ENCODE data around the gene OR2D3.
"Not testable (repeated sequence)": the region's sequence is repeated elsewhere in the genome, so short reads cannot be mapped to it uniquely, and the experiment has no call there.

Gene OR2D3

GRCh38 chr11:6920702-6921101, at the start of gene OR2D3:
Gene OR2D3 (plus strand): TSS chr11:6921002. CDS start chr11:6921002, 0 bp downstream.
- no peak for DNase-seq

DNA sequence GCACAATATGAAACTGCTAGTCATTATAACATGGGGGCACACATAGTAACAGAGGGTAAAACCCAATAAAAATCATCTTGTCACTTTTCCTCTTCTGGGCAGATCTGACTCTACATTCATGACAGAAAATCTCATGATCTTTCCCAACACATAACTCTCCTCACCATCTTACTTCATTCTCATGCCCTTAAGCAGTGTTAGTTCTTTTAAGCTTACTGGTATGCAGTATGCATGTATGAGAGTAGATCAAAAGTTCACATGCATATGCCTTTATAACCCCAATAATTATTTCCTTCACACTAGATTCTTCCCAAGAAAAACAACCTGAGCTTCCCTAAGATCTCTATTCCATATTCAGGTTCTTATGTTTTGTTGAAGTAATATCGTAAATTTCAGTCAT, 49.5 kb upstream of the OR2D3 start:
- no peak for DNase-seq

DNA sequence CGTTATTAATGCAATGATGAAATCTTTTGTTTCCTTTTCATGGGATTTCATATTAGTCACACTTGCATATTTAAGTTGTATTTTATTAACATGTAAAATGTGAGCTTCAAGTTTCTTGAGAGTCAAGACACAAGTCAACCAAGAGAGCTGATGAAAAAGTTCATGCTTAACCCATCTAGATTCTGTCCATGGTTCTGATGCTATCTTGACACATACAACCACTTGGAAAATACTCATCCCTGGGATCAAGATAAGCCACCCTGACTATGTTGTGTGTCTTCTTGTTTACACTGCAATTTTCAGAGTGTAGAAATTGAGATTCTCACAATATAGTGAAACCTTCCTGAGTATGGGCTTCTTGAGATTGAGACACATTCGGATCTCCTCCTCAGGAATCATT, 45.0 kb upstream of the OR2D3 start:
- DNase-seq = no peak

GRCh38 chr11:6876325-6876724, 44.5 kb upstream of the OR2D3 start, which contains the start of gene OR10A4:
Gene OR10A4 (plus strand): TSS chr11:6876625. CDS start chr11:6876648, 23 bp downstream.
- no peak for DNase-seq

GRCh38 chr11:6876914-6877313, 43.9 kb upstream of the OR2D3 start:
- no peak for DNase-seq

DNA sequence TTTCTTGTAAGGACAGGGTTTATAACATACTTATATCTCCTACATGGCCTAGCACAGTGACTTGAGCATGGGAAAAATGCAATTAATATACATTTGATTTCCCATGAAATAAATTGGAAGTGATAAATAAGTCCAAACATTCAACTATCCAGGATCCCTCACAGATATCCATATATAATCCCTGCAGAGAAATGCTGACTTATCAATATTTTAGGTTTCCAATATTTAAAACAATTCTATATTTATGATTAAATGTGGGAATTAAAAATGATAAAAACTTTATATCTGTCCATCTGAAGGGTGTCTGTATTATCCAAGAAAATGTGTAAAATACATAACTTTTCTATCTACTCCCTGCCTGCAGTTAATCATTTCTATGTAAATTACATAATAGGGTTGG, 38.1 kb upstream of the OR2D3 start:
- no peak for DNase-seq

GRCh38 chr11:6887711-6888110, 33.1 kb upstream of the OR2D3 start:
- DNase-seq = not testable (repeated sequence)

- no peak for DNase-seq
Observed at GRCh38 chr11:6888830-6889229, 32.0 kb upstream of the OR2D3 start.

DNA sequence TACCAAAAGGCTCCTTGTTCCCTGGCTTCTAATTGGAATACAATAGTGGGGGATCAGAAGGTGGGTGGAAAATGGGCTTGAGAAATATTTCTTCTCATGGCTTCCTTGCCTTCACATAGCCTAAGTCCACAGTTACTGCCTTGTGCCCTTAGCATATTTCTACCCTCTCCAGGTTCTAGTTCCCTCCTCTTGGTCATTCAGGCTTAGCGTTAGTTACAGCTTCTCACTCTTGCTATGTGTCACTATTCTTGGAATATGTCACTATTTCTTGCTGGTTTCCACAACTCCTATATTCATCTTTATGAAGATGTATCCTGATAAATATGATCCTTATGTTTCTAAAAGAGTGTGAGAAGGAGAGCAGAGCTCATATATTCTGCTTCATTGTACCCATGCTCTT, 31.0 kb upstream of the OR2D3 start:
- no peak for DNase-seq

- no peak for DNase-seq
Observed at GRCh38 chr11:6892400-6892799, 28.4 kb upstream of the OR2D3 start, which contains the start of gene OR2D2. Gene OR2D2 (minus strand): TSS chr11:6892500. CDS start chr11:6892500, 0 bp downstream.

DNA sequence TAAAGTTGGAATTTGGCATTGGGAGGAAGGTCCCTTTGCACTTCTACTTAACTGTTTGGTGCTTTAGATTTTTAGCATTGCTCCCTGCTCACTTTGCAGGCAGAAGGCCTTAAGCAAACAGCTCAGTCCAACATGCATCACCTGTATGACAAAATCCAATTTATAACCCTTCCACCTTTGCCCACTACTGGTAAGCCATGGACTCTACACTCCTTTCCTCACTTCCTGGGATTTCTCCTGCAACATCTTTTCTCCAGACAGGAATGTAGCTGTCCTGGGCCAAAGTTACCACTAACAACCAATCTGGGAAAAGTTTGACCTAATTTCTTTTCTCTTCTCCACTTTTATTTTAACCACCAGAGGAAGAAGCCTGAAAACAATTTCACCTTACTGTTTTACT, 26.7 kb upstream of the OR2D3 start:
- DNase-seq = no peak

DNA sequence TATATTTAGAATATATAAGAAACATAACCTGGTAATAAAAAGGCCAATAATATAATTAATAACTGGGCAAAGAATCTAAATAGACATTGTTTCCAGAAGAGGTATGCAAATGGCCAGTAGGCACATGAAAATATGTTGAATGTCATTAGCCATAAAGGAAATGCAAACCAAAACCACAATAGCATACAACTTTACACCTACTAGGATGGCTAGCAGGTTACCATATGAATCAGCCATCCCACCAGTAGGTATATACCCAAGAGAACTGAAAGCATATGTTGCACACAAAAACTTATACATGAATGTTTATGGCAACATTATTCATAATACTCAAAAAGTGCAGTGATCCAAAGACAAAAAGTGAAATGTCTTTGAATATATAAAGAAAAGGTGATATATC, 25.8 kb upstream of the OR2D3 start:
- DNase-seq = no peak

DNA sequence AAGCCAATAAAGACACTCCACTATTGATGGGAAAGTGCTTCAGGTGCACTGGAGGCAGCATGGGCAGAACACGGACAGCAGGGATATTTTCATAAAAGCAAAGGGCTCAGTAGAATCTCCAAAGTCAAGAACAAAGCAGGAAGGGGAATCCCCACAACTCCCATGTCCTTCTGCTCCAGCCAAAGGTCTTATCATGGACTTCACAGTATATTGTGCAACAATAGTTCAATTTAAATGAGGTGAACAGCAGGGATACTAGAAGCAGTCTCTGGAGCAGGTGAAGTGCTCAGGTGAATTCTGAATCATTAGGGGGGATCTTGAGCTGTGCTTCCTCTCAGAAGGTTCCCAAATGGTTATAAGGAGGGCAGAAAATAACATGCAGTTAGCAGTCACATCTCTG, 21.9 kb upstream of the OR2D3 start:
- no peak for DNase-seq

GRCh38 chr11:6900327-6900999, 20.3 kb upstream of the OR2D3 start:
- DNase-seq = no peak

DNA sequence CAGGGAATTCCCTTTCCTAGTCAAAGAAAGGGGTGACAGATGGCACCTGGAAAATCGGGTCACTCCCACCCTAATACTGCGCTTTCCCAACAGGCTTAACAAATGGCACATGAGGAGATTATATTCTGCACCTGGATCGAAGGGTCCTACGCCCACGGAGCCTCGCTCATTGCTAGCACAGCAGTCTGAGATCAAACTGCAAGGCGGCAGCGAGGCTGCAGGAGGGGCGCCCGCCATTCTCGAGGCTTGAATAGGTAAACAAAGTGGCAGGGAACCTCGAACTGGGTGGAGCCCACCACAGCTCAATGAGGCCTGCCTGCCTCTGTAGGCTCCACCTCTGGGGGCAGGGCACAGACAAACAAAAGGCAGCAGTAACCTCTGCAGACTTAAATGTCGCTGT, 16.0 kb upstream of the OR2D3 start:
- not testable (repeated sequence) for DNase-seq

GRCh38 chr11:6911378-6911777, 9.4 kb upstream of the OR2D3 start:
- no peak for DNase-seq

DNA sequence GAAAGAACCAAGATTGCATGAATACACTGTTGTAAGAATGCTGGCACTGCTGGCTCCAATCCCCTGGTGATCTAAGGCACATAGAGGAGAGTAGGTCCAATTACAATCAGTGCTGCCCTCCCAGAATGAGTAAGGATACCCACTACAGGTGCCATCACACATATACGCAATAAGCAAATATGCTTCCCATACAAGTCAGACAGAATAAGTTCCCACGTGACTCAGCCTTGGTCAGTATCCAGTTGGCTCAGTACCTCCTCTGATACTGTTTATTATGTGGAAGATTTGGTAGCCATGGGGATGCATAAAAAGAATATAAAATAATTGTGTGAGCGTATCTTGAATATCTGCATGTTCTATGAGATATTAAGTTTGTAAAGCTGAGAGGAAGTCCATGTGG, 8.9 kb upstream of the OR2D3 start:
- DNase-seq = no peak

GRCh38 chr11:6919698-6920097, 1.1 kb upstream of the OR2D3 start:
- no peak for DNase-seq

DNA sequence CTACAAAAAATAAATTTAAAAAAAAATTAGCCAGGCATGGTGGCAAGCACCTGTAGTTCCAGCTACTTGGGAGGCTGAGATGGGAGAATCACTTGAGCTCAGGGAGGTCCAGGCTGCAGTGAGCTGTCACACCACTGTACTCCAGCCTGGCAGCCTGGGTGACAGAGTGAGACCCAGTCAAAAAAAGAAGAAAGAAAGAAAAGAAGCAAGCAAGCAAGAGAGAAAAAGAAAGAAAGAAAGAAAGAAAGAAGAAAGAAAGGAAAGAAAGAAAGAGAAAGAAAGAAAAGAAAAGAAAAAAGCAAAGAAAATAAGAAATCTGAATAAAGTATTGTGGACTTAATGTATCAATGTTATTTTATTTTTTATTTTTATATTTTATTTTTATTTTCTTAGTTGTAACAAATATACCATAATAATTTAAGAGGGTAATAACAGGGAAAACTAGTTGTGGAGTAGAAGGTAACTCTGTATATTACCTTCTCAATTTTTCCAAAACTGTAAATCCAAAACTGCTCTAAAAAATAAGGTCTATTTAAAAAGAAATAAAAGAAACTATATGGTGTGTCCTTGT, 4.3 kb downstream of the OR2D3 start:
- DNase-seq = no peak

DNA sequence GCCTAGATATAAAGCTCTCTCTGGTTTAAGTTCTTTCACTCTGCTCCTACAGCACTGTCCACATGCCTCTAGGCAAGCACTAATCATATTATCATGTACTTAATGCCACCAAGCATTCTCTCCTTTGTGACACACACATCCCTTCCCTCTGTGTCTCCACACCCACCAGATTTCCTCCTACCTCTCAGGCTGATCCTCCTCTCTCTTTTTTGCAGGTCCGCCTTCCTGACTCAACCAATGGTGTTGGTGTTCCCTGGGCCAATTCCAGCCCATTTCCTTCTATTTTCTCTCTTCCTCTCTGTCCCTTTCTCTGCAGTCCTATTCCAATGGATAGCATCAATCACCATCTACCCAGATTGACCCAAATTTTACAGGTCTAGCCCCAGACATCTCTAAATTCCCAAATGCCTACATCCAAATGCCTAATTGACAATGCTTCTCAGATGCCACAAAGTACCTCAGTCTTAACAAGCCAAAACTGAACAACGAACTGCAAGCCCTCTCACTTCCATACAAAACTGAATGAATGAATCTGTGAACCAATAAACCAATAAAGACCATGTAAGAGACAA, 4.9 kb downstream of the OR2D3 start:
- no peak for DNase-seq

GRCh38 chr11:6926208-6927029, 5.6 kb downstream of the OR2D3 start, which contains the start of gene ZNF215:
Gene ZNF215 (plus strand): TSS chr11:6926426. CDS start chr11:6932273, 5,847 bp downstream.
- DNase-seq = no peak

DNA sequence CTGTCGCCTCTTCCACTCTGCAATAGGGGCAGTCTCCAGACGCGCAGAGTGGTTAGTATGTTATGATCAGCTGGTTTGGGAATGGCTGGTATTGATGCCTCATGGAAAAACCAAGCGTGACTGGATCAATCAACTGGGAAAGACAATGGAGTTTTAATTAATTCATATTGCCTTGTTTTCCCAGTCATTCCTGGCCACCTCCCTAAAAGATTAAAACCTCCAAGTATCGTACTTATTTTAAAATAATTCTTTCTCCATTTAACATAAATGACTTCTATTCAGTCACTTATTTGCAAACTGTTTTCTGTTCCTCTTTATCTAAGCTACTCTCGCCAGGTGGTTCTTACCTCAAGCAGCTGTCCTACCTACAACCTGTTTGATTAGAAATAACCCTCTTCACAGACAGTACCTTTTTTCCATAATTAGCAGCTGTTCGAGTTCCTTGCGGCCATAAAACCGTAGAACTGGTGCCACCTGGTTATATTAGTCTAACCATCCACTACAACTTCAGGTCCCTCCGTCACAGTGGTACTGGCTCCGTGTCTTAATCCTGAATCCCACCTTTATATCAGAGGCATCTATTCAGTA, 6.3 kb downstream of the OR2D3 start:
- no peak for DNase-seq

DNA sequence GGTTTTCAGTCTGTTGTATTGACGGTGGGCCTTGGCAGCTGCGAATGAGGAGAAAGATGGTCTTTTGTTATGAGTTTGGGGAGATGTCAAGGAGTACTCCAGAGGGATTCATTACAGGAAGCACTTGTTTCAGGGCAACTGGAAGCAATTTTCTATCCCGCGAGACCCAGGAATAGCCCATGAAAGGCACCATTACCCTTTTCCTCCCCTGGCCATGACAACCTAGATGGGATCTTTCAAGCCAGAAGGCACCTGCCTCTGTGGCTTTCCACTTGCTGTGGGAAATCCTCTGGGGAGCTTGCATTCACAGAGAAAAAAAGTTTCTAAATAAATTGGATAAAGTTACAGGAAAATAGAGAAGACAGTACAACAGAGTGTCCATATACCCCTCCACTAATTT, 8.1 kb downstream of the OR2D3 start:
- DNase-seq = no peak
